Body of pancreas (tissue), 4 donors: ENCODE measurements around the gene MICAL2.

Source experiments
- CTCF ChIP-seq, 7 experiments: fragments of 450-650 bp in 4 of 7; fragments of 200-600 bp in 3 of 7; sonication (generic) in 3 of 7; IDR thresholded peaks; one replicate each; pipeline ENCODE4 v1.5.1; 2016 to 2019; ENCODE audit warnings: antibody characterized with exemption in 7 of 7
- POLR2A ChIP-seq, 3 donors: fragments of 450-650 bp; IDR thresholded peaks; one replicate each; pipeline ENCODE4 v1.6.1; 2016; ENCODE audit warnings: antibody characterized with exemption in 3 of 3, mild to moderate bottlenecking in 2 of 3

DNA sequence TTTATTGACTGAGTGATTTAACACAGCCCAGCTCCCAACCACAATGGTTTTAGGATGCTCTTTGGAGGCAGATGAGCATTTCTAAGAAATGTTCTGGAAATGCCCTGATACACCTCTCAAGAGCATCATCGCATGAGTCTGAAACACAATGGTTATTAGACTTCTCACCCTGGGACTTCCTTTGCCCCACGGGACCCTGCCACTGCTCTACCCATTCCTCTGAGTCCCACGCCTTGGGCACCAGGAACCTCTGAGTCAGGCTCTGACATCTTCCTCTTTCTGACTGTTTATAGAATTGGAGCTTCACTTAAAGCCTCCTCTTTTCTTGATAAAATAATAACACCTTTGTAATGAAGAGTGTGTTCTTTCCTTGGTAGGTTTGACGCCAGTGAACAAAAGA, 181.4 kb downstream of the MICAL2 start:
- TF ChIP-seq CTCF (IDR thresholded peaks at IDR 0.05) (no peak), POLR2A (IDR thresholded peaks at IDR 0.05) (no peak)
